GM18498 (cell line): ENCODE measurements around the gene RNF31.

Source experiments
- ATAC-seq: cut with Tn5 transposase; IDR thresholded peaks from one replicate; pipeline ENCODE4 v1.9.1; 2021; ENCODE audit warnings: mild to moderate bottlenecking, moderate library complexity; ENCODE audit not compliant: unreplicated experiment

The RNF31 gene

GRCh38 chr14:24137529-24138395, 9.5 kb upstream of the RNF31 start:
- ATAC-seq: no peak

- no peak for ATAC-seq
These were observed 8.7 kb upstream of the RNF31 start for GRCh38 chr14:24138396-24139271.

GRCh38 chr14:24139272-24139934, 7.9 kb upstream of the RNF31 start:
- no peak for ATAC-seq

- peak; percentile 88 for ATAC-seq
These were observed 6.0 kb upstream of the RNF31 start, which contains the start of gene EMC9 for GRCh38 chr14:24141097-24141880. Gene EMC9 (minus strand): TSS chr14:24141591. CDS start chr14:24141304, 287 bp downstream.

GRCh38 chr14:24143511-24143910, 3.8 kb upstream of the RNF31 start:
- no peak for ATAC-seq

- ATAC-seq: no peak
These were observed 2.8 kb upstream of the RNF31 start for GRCh38 chr14:24144451-24144850.

- ATAC-seq: no peak
These were observed 2.1 kb upstream of the RNF31 start for GRCh38 chr14:24145219-24145618.

GRCh38 chr14:24145690-24146452, 1.4 kb upstream of the RNF31 start:
- no peak for ATAC-seq

- peak; percentile 69 for ATAC-seq
These were observed 783 bp upstream of the RNF31 start, which contains the start of gene PSME2 for GRCh38 chr14:24146453-24146977. Gene PSME2 (minus strand): TSS chr14:24146610. CDS start chr14:24146581, 29 bp downstream.

- ATAC-seq: peak; percentile 0
These were observed 597 bp downstream of the RNF31 start for GRCh38 chr14:24147761-24148428.

GRCh38 chr14:24149302-24149969, 2.1 kb downstream of the RNF31 start:
- ATAC-seq: no peak

- no peak for ATAC-seq
These were observed 2.8 kb downstream of the RNF31 start for GRCh38 chr14:24150061-24150460.

- ATAC-seq: no peak
These were observed 3.3 kb downstream of the RNF31 start for GRCh38 chr14:24150567-24150966.

- ATAC-seq: no peak
These were observed 3.7 kb downstream of the RNF31 start for GRCh38 chr14:24150993-24151392.

- no peak for ATAC-seq
These were observed 4.2 kb downstream of the RNF31 start for GRCh38 chr14:24151404-24152080.

- no peak for ATAC-seq
These were observed 7.8 kb downstream of the RNF31 start for GRCh38 chr14:24155100-24155499.

GRCh38 chr14:24156840-24157239, 9.5 kb downstream of the RNF31 start:
- ATAC-seq: no peak

- ATAC-seq: no peak
These were observed 10.0 kb downstream of the RNF31 start for GRCh38 chr14:24157331-24157730.
